ENCODE data around the gene PMEPA1.

DNA sequence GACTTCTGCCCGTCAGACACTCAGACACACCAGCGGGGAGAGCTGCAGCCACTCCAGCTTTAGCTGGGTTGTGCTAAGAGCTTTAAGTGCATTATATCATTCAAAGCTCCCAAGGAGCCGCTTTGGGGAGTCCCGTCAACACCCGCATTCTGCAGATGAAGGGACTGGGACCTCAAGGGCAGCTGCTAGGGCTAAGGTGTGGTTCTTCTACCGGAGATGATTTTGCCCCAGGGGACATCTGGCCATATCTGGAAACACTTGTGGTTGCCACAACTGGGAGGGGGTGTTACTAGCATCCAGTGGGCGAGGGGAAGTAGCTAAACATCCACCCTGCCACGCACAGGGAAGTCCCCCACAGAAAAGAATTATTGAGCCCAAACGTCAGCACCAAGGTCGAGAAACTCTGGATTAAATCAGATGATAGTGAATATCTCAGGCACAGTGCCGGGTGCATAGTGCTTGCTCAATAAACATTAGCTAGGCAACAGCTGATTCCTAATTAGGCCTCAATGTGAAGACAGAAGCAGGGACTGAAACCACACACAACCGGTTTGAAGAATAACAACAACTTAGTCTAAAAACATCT lies 29.6 kb downstream of the PMEPA1 start:
- no peak for TF ChIP-seq POLR2A (IDR thresholded peaks at IDR 0.05; ENCODE audit: low read length)
- TF ChIP-seq GATA1 (IDR thresholded peaks at IDR 0.05; ENCODE audit: low read depth, low read length), result no peak

Measured in erythroblast (primary cell).